Measurements from ENCODE around the gene PRKCE. TPM values are rescaled to one million over a fixed set of nuclear protein-coding genes. Genes with fewer than 3 reads are reported as not detected.

PRKCE gene
- total and polyA plus RNA-seq, 7 donors = 3.0 to 22.8 (median 16.1) TPM

GRCh38 chr2:45804987-45805755 lies 153.7 kb downstream of the PRKCE start:
- intact Hi-C loops (cut with DNase I) = no loop called here
- Histone ChIP-seq H3K27ac (no peak overlapping the region), H3K4me1 (no peaks in the 10 kb centered on the region), H3K9me3 (no peaks in the 10 kb centered on the region), H3K36me3 (ENCODE audit: insufficient read depth in 1 of 2, low read depth in 1 of 2) (no peaks in the 10 kb centered on the region), H3K27me3 (ENCODE audit: insufficient read depth in 3 of 3, low read length in 2 of 3) (no peaks in the 10 kb centered on the region), H3K4me3 (no peak overlapping the region)
- no peak for TF ChIP-seq CTCF (IDR thresholded peaks at IDR 0.05)
- WGBS, 3 donors = 88 to 95% (median 91%) methylated on average over 6 of the region's 6 CpGs
- no peak for DNase-seq
- ATAC-seq = no peak

GRCh38 chr2:45806563-45807358 lies 155.3 kb downstream of the PRKCE start:
- intact Hi-C loops (cut with DNase I) = no loop called here
- no peak for TF ChIP-seq CTCF (IDR thresholded peaks at IDR 0.05)
- Histone ChIP-seq H3K36me3 (ENCODE audit: insufficient read depth in 1 of 2, low read depth in 1 of 2) (no peaks in the 10 kb centered on the region), H3K27ac (no peak overlapping the region), H3K27me3 (ENCODE audit: insufficient read depth in 3 of 3, low read length in 2 of 3) (no peaks in the 10 kb centered on the region), H3K9me3 (no peaks in the 10 kb centered on the region), H3K4me1 (peaks cover under 1% of the 10 kb centered on the region), H3K4me3 (no peak overlapping the region)
- WGBS, 3 donors = 88% methylated on average over 8 of the region's 8 CpGs
- ATAC-seq (no peak), DNase-seq (no peak)

GRCh38 chr2:45808294-45808800 lies 156.9 kb downstream of the PRKCE start:
- H3K9me3 ChIP-seq = no peaks in the 10 kb centered on the region
- no peaks in the 10 kb centered on the region for H3K27me3 ChIP-seq (ENCODE audit: insufficient read depth in 3 of 3, low read length in 2 of 3)
- TF ChIP-seq CTCF (IDR thresholded peaks at IDR 0.05) = no peak
- no peak for DNase-seq
- H3K27ac ChIP-seq = no peak overlapping the region
- intact Hi-C loops (cut with DNase I) = no loop called here
- H3K36me3 ChIP-seq (ENCODE audit: insufficient read depth in 1 of 2, low read depth in 1 of 2) = no peaks in the 10 kb centered on the region
- H3K4me1 ChIP-seq = peaks cover 16% of the 10 kb centered on the region
- ATAC-seq = no peak
- H3K4me3 ChIP-seq = no peak overlapping the region
- WGBS, 3 donors = 53 to 69% (median 54%) methylated on average over 4 of the region's 4 CpGs

- peaks cover 25% of the 10 kb centered on the region for H3K4me1 ChIP-seq
- TF ChIP-seq CTCF (IDR thresholded peaks at IDR 0.05) = no peak
- no peaks in the 10 kb centered on the region for H3K27me3 ChIP-seq (ENCODE audit: insufficient read depth in 3 of 3, low read length in 2 of 3)
- H3K36me3 ChIP-seq (ENCODE audit: insufficient read depth in 1 of 2, low read depth in 1 of 2) = no peaks in the 10 kb centered on the region
- no peak overlapping the region for H3K4me3 ChIP-seq
- 59 to 64% (median 63%) methylated on average over 4 of the region's 4 CpGs for WGBS, 3 donors
- no peak overlapping the region for H3K27ac ChIP-seq
- DNase-seq = no peak
- no peaks in the 10 kb centered on the region for H3K9me3 ChIP-seq
- ATAC-seq = no peak
- intact Hi-C loops (cut with DNase I) = no loop called here
Observed at GRCh38 chr2:45809205-45809604, 157.7 kb downstream of the PRKCE start.

Data from psoas muscle (tissue), 8 donors.